Measurements from ENCODE around the gene MOB3B.
"Not testable (repeated sequence)": the region's sequence is repeated elsewhere in the genome, so short reads cannot be mapped to it uniquely, and the experiment has no call there.

The MOB3B gene

DNA sequence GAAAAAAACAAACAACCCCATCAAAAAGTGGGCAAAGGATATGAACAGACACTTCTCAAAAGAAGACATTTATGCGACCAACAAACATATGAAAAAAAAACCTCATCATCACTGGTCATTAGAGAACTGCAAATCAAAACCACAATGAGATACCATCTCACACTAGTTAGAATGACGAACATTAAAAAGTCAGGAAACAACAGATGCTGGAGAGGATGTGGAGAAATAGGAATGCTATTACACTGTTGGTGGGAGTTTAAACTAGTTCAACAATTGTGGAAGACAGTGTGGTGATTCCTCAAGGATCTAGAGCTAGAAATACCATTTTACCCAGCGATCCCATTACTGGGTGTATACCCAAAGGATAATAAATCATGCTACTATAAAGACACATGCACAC, 28.7 kb downstream of the MOB3B start:
- not testable (repeated sequence) for H3K36me3 ChIP-seq (ENCODE audit: control insufficient read depth, insufficient read depth, low read length); H3K4me3 ChIP-seq (ENCODE audit: low read length); H3K27me3 ChIP-seq (ENCODE audit: control insufficient read depth, insufficient read depth, low read length); DNase-seq (ENCODE audit: low read depth, low spot score); H3K27ac ChIP-seq (ENCODE audit: low read length); H3K9me3 ChIP-seq (ENCODE audit: control insufficient read depth, insufficient read depth, low read length); H3K4me1 ChIP-seq (ENCODE audit: control insufficient read depth, insufficient read depth, low read length)
- no CpG with 5 or more reads among the region's 3 CpGs for WGBS (ENCODE audit: insufficient coverage, insufficient read length)

DNA sequence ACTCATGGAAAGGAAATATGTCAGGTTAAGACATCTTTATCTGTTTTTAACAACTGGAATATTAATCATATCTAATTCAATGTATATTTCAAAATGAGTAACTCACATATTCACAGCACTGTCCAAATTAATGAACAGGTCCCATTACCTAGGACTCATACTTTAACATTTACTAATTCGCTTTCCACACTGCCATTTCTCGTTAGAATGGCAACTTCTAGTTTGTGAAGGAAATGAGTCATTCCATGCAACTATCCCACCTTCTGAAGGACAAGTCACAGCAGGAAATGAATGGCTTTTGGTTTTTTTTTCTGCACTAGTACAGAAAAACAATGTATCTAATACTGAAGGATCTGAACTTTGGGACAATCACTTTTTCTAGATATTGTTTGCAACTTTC, 30.2 kb downstream of the MOB3B start:
- Histone ChIP-seq H3K4me3 (ENCODE audit: low read length) (no peak overlapping the region), H3K4me1 (ENCODE audit: control insufficient read depth, insufficient read depth, low read length) (peaks cover 3% of the 10 kb centered on the region; the same call in 1 of the 2 replicates), H3K9me3 (ENCODE audit: control insufficient read depth, insufficient read depth, low read length) (no peaks in the 10 kb centered on the region), H3K27me3 (ENCODE audit: control insufficient read depth, insufficient read depth, low read length) (no peaks in the 10 kb centered on the region), H3K36me3 (ENCODE audit: control insufficient read depth, insufficient read depth, low read length) (no peaks in the 10 kb centered on the region), H3K27ac (ENCODE audit: low read length) (no peak overlapping the region)
- no CpG with 5 or more reads among the region's 2 CpGs for WGBS (ENCODE audit: insufficient coverage, insufficient read length)
- DNase-seq (ENCODE audit: low read depth, low spot score), result no peak

DNA sequence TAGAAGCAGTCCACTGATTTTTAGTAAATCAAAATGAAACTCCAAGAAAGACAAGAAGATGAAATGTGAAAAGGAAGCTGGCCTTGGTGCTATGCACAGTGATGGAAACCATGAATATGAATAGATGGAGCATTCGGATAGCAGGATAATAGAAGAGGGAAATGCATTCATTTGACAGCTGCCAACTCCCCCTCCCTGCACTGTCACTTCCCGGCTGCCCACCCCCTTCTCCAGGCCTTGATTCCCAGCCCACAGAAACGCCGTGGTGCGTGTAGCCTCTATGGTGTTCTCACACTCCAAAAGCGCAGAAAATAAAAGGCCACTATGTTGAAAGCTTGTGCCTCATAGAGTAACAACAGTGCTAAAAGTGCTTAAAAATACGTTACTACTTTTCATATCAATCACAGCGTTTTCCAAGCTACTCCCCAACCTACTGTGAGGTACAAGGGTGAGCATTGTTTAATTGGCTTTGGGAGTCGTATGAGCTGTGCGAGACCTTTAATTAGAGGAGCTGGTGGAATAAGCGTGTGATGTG, 31.7 kb downstream of the MOB3B start:
- WGBS (ENCODE audit: insufficient coverage, insufficient read length), result 100% methylated on average over 3 of the region's 11 CpGs
- DNase-seq (ENCODE audit: low read depth, low spot score), result no peak
- no peak overlapping the region for H3K4me3 ChIP-seq (ENCODE audit: low read length)

DNA sequence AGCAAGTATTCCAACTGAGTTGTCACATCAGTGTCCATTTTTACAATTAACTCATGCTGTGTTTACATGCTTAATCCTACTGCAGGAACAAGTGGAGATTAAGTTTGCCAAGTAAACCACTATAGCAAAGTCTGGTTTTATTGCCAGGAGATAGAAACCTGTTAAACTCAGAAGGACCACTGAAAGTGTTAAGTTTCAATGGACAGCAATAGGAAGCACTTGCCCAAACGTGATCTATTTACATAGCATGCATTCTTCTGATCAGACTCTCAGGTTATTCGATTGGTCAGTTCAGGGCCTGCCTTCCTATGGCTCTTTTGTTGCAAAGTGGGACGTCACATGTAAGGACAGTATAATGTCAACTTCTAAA, 33.5 kb downstream of the MOB3B start:
- WGBS (ENCODE audit: insufficient coverage, insufficient read length), result no CpG with 5 or more reads among the region's 3 CpGs

More for the DNA sequence above, 31.7 kb downstream of the MOB3B start:
- Histone ChIP-seq H3K4me1 (ENCODE audit: control insufficient read depth, insufficient read depth, low read length) (peaks cover 3% of the 10 kb centered on the region; the same call in 1 of the 2 replicates), H3K27me3 (ENCODE audit: control insufficient read depth, insufficient read depth, low read length) (no peaks in the 10 kb centered on the region), H3K27ac (ENCODE audit: low read length) (no peak overlapping the region), H3K36me3 (ENCODE audit: control insufficient read depth, insufficient read depth, low read length) (no peaks in the 10 kb centered on the region), H3K9me3 (ENCODE audit: control insufficient read depth, insufficient read depth, low read length) (no peaks in the 10 kb centered on the region)

DNA sequence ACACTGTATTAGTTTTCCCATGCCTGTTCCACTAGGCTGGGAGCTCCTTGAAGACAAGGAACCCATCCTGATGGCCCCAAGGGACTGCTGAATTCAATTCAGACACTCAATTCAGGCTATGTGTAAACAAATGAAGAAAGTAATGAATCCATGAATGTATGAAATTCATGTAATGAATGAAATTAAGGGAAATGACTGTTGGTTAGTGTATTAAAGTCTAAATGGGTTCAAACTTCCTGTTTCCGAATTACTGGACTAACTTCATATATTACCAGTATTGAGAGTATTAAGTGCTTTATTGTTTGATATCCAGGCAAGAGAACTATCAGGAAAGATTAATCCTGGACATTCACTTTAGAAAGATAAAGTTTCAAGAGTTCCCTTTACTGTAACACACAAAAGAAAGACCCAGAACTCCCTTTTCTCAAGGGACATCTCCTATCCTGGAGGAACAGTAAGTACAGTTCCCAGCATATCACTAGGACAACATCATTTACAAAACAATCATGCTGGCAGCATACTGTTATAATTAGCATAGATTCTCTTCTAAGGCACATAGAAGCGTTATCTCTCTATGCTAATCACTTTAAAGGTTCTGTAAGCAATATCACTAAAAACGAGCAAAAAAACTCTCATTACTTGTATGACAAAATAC, 34.0 kb downstream of the MOB3B start:
- Histone ChIP-seq H3K4me1 (ENCODE audit: control insufficient read depth, insufficient read depth, low read length) (peaks cover 3% of the 10 kb centered on the region; the same call in 1 of the 2 replicates), H3K36me3 (ENCODE audit: control insufficient read depth, insufficient read depth, low read length) (no peaks in the 10 kb centered on the region), H3K4me3 (ENCODE audit: low read length) (no peak overlapping the region), H3K27ac (ENCODE audit: low read length) (no peak overlapping the region), H3K9me3 (ENCODE audit: control insufficient read depth, insufficient read depth, low read length) (no peaks in the 10 kb centered on the region), H3K27me3 (ENCODE audit: control insufficient read depth, insufficient read depth, low read length) (no peaks in the 10 kb centered on the region)
- no CpG with 5 or more reads among the region's 3 CpGs for WGBS (ENCODE audit: insufficient coverage, insufficient read length)
- no peak for DNase-seq (ENCODE audit: low read depth, low spot score)

More for the DNA sequence above, 33.5 kb downstream of the MOB3B start:
- no peaks in the 10 kb centered on the region for H3K27me3 ChIP-seq (ENCODE audit: control insufficient read depth, insufficient read depth, low read length)
- no peak for DNase-seq (ENCODE audit: low read depth, low spot score)
- H3K9me3 ChIP-seq (ENCODE audit: control insufficient read depth, insufficient read depth, low read length), result no peaks in the 10 kb centered on the region
- H3K36me3 ChIP-seq (ENCODE audit: control insufficient read depth, insufficient read depth, low read length), result no peaks in the 10 kb centered on the region
- peaks cover 3% of the 10 kb centered on the region; the same call in 1 of the 2 replicates for H3K4me1 ChIP-seq (ENCODE audit: control insufficient read depth, insufficient read depth, low read length)
- H3K27ac ChIP-seq (ENCODE audit: low read length), result no peak overlapping the region
- no peak overlapping the region for H3K4me3 ChIP-seq (ENCODE audit: low read length)

DNA sequence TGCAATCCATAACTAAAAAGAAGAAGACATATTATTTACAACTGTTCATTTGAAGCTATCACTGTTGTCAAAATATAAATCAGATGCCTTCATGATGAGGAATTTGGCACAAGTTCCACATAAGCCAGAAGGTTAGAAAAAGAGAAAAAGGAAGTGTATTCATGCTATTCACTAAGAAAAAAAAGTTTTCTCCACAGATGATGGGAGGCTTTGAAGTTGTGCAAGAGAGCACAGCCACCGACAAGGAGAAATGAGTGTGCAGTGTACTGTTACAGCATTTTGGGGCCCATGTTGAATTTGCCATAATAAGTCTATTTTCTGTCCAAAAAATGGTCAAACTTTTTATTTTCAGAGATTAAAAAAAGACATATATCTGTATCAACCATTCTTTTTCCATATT, 38.5 kb downstream of the MOB3B start:
- no peak for DNase-seq (ENCODE audit: low read depth, low spot score)
- no peaks in the 10 kb centered on the region for H3K36me3 ChIP-seq (ENCODE audit: control insufficient read depth, insufficient read depth, low read length)
- peaks cover 10% of the 10 kb centered on the region; the same call in 1 of the 2 replicates for H3K4me1 ChIP-seq (ENCODE audit: control insufficient read depth, insufficient read depth, low read length)
- no peak overlapping the region for H3K4me3 ChIP-seq (ENCODE audit: low read length)
- H3K27me3 ChIP-seq (ENCODE audit: control insufficient read depth, insufficient read depth, low read length), result no peaks in the 10 kb centered on the region
- no peak overlapping the region for H3K27ac ChIP-seq (ENCODE audit: low read length)
- no CpG with 5 or more reads among the region's 1 CpG for WGBS (ENCODE audit: insufficient coverage, insufficient read length)
- no peaks in the 10 kb centered on the region for H3K9me3 ChIP-seq (ENCODE audit: control insufficient read depth, insufficient read depth, low read length)

DNA sequence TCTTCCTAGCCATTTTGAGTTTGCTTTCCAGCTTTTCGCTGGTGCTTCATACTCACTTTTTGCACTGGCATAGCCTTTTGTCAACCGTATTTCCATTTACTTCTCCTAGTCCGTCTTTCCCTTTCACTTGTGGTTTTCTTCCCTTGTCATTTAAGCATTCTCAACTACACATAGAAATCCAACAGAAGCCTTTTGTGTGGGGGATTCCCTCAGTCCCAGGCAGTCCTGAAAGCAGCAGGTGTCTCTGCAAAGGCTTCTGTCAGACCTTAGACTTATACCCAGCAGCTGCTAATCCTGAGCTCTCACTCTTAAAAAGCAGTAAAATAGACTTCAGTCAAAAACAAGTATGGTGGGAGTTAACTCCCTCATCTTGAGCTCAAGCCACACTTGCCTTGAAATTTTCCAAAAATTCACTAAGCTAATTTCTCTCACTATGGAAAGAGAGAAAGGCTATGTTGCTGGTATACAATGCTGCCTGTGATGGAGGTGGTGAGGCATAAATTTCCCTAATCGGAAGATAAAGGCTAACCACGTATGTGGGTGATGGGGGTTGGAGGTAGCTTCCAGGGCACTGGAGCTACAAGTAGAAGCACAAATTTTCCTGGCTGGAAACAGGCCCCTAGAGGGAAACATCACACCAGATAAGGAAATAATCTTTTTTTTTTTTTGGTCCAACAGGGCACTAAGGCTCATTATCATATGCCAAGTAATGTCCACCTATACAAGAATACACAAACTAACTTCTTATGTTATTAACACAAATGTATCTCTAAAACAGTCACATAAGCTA, 40.3 kb downstream of the MOB3B start:
- Histone ChIP-seq H3K36me3 (ENCODE audit: control insufficient read depth, insufficient read depth, low read length) (no peaks in the 10 kb centered on the region), H3K4me3 (ENCODE audit: low read length) (no peak overlapping the region), H3K9me3 (ENCODE audit: control insufficient read depth, insufficient read depth, low read length) (no peaks in the 10 kb centered on the region), H3K27me3 (ENCODE audit: control insufficient read depth, insufficient read depth, low read length) (no peaks in the 10 kb centered on the region), H3K4me1 (ENCODE audit: control insufficient read depth, insufficient read depth, low read length) (peaks cover 7% of the 10 kb centered on the region; the same call in 1 of the 2 replicates), H3K27ac (ENCODE audit: low read length) (no peak overlapping the region)
- DNase-seq (ENCODE audit: low read depth, low spot score), result no peak
- no CpG with 5 or more reads among the region's 5 CpGs for WGBS (ENCODE audit: insufficient coverage, insufficient read length)

DNA sequence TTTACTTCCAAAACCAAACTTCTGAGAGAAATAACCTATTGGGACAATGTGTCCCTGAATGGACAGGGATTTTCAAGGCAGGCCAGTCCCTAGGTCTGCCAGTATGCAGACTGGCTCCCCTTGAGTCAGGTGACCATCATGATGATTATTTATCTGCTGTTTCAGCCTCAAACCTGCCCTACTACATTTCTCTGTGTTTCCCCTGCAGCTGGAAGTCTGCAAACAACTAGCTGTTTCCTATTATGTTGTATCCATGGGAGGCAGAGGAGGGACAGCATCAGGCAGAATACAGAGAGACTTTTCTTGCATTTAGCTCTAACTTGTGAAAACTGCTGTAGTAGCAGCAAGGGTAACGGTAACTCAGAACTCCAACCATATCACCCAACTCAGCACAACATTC, 41.7 kb downstream of the MOB3B start:
- WGBS (ENCODE audit: insufficient coverage, insufficient read length), result no CpG with 5 or more reads among the region's 1 CpG
- no peak overlapping the region for H3K4me3 ChIP-seq (ENCODE audit: low read length)
- no peaks in the 10 kb centered on the region for H3K9me3 ChIP-seq (ENCODE audit: control insufficient read depth, insufficient read depth, low read length)
- H3K4me1 ChIP-seq (ENCODE audit: control insufficient read depth, insufficient read depth, low read length), result peaks cover 7% of the 10 kb centered on the region; the same call in 1 of the 2 replicates
- H3K27ac ChIP-seq (ENCODE audit: low read length), result no peak overlapping the region
- no peaks in the 10 kb centered on the region for H3K36me3 ChIP-seq (ENCODE audit: control insufficient read depth, insufficient read depth, low read length)
- DNase-seq (ENCODE audit: low read depth, low spot score), result peak; percentile 13
- H3K27me3 ChIP-seq (ENCODE audit: control insufficient read depth, insufficient read depth, low read length), result no peaks in the 10 kb centered on the region

DNA sequence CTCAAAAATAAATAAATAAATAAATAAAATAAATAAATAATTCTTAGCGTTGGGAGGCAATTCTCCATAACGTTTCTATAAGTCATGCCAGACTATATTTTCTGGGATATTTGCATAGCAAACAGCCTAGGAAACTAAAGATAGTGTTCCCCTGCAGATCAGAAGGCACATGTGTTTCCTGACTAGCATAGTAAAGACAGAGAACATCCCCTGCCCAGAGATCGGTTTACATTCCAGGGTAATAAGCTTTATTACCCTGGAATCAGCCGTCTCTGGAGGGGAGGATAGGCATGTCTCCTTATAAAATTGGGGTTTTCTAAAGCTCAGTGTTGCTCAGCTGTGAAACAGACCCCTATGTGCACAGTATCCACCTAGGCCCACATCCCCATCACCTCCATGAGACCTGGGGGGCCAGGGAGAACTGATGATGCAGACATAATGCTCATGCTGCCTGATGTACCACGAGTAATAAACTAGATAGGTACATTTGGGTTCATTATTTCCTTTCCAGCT, 42.4 kb downstream of the MOB3B start:
- no peak for DNase-seq (ENCODE audit: low read depth, low spot score)
- Histone ChIP-seq H3K9me3 (ENCODE audit: control insufficient read depth, insufficient read depth, low read length) (no peaks in the 10 kb centered on the region), H3K4me1 (ENCODE audit: control insufficient read depth, insufficient read depth, low read length) (peaks cover 7% of the 10 kb centered on the region; the same call in 1 of the 2 replicates), H3K4me3 (ENCODE audit: low read length) (no peak overlapping the region), H3K27ac (ENCODE audit: low read length) (no peak overlapping the region), H3K27me3 (ENCODE audit: control insufficient read depth, insufficient read depth, low read length) (no peaks in the 10 kb centered on the region), H3K36me3 (ENCODE audit: control insufficient read depth, insufficient read depth, low read length) (no peaks in the 10 kb centered on the region)
- no CpG with 5 or more reads among the region's 5 CpGs for WGBS (ENCODE audit: insufficient coverage, insufficient read length)

DNA sequence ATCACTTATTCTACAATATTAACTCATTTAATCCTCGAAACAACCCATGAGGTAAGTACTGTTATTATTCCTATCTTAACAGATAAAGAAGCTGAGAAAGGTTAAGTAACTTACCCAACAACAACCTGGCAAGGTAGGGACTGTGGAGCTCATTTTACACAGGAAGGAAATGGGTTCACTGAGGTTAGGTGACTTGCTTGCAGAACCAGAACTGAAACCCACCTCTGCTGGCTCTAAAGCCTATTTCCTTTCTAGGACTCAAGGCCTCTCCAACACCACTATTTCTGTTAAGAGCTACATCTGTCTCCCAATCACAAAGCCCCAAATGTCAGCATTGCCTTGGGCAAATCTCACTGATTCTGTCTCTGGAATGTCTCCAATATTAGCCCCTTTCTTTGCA, 44.5 kb downstream of the MOB3B start:
- no peaks in the 10 kb centered on the region for H3K9me3 ChIP-seq (ENCODE audit: control insufficient read depth, insufficient read depth, low read length)
- no peaks in the 10 kb centered on the region for H3K36me3 ChIP-seq (ENCODE audit: control insufficient read depth, insufficient read depth, low read length)
- no peak overlapping the region for H3K27ac ChIP-seq (ENCODE audit: low read length)
- DNase-seq (ENCODE audit: low read depth, low spot score), result no peak
- H3K4me3 ChIP-seq (ENCODE audit: low read length), result no peak overlapping the region
- H3K27me3 ChIP-seq (ENCODE audit: control insufficient read depth, insufficient read depth, low read length), result no peaks in the 10 kb centered on the region
- 100% methylated on average over 1 of the region's 1 CpG for WGBS (ENCODE audit: insufficient coverage, insufficient read length)
- peaks cover 7% of the 10 kb centered on the region; the same call in 1 of the 2 replicates for H3K4me1 ChIP-seq (ENCODE audit: control insufficient read depth, insufficient read depth, low read length)

Data from iPS DF 6.9 (cell line).